GM12801 (cell line): ENCODE measurements around the gene RARA.

Experiments
- CTCF ChIP-seq: IDR thresholded peaks from one replicate; pipeline ENCODE4 v1.5.1; 2011; ENCODE audit warnings: control low read depth; ENCODE audit not compliant: insufficient read length; ENCODE audit errors: extremely low read depth

The RARA gene

DNA sequence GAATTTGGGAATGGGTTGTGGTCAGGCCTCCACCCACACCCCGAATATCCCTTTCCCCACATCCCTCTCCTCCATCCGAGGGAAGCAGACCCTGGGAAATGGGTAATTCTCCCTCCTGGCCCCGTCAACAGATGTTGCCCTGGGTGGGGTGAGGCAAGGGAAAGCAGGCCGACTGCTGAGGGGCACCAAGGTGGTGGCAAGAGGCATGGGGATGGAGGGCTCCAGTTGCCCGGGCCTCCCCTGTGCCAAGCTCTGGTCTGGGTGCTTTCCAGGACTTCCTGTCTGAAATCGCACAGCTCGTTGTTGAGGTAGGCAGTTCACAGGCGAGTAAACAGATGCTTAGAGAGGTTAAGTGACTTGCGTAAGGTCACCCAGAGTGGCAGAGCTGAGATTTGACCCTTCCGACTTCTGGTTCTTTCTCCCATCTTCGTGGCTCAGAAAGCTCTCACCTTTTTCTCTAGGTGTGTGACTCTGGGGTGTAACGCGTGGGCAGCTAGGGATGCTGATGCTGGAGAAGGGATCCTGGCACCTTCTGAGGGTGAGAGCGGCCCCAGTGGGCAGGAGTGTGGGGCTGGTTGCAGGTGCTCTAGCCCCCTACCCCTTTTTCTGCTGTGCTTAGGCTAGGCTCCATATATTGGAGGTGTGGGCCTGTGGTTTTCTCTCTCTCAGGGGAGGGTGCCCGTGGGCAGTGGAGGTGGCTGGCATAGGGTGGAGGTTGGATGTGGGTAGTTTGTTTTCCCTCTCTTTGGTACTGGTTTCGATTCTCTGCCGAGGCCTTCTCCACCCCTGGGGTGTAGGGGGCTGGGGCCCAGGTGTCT lies 17.2 kb downstream of the RARA start:
- TF ChIP-seq CTCF: no peak

DNA sequence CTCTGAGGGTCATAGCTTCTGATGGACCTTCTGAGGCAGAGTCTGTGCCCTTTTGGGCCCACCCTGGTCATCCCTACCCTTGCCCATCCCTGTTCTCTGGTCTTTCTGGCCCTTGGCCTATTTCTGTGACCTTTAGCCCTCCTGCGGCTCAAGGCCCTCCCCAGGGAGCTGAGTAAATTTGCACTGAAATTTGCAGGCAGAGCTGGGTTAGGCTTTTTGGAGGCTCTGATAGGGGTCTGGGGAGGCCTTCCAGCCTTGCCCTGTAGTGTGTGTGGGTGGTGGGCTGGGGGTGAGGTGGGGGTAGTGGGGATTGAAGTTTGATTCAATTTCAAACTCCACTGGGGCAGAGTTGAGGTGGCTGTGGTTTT lies 17.8 kb downstream of the RARA start:
- no peak for TF ChIP-seq CTCF

DNA sequence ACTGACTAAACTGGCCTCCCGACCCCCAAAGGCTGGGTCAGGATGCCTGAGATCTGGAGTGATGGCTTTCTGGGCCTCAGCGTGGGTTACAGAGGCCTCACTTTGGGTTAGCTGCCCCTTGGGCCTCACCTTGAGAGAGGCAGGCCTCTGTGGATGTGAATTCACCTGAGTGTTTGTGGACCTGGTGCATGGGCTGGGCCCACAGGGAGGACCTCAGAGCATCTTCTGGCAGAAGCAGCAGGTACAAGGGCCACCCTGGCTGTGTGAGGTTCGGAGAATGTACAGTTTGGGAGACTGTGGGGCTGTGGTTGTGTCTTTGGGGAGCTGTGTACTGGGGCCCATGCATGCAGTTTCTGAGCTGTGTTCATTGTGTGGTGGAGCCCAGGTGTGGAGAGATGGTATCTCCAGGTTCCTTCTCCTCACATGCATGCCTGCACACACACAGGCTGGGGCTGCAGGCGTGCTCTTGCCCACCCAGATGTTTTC lies 18.3 kb downstream of the RARA start:
- no peak for TF ChIP-seq CTCF

DNA sequence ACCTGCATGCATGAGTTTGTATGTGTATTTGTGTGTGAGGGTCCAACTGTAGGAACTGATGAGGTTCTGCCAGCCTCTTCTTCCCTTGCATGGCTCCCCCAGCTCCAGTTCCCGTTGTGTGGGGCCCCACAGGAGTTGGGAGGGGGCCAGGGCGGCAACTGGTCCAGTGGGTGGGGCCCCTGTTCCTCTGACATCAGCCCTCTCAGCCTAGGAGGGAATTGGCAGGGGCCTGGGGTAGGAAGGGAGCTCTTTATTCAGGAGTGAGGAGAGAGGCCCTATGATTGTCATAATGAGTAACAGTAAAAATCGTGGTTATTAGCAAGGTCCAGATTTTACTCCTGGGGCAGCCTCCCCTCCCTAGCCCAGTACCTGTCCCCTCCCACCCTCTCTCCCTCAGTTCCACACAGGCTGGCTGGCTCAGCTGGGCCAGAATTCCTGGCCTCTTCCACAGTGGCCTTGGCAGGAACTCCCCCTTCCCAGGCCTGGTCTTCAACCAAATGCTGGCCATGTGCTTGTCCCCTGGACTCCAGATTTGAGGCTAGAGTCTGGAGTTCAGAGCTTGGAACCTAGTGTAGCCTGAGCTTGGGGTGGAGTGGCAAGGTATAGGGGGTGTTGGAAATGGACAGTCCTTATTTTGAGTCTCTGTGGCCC lies 18.9 kb downstream of the RARA start:
- TF ChIP-seq CTCF: no peak

GRCh38 chr17:40328386-40328766 lies 19.4 kb downstream of the RARA start:
- no peak for TF ChIP-seq CTCF

- no peak for TF ChIP-seq CTCF
These were observed 21.1 kb downstream of the RARA start for GRCh38 chr17:40329839-40330794.

- no peak for TF ChIP-seq CTCF
These were observed 22.0 kb downstream of the RARA start for GRCh38 chr17:40330850-40331470.
